Muscle layer of duodenum (tissue), 2 donors: ENCODE results near the gene PARP11.

Experiments
- H3K27ac ChIP-seq: one replicate; pipeline ENCODE4 v1.7.0; 2013; ENCODE audit warnings: mild to moderate bottlenecking, low read length
- H3K27me3 ChIP-seq: one replicate; pipeline ENCODE4 v1.7.0; 2013; ENCODE audit warnings: low read depth, mild to moderate bottlenecking, control low read depth, low read length
- H3K36me3 ChIP-seq, 2 donors: one replicate each; pipeline ENCODE4 v1.7.0; 2013; ENCODE audit warnings: low read length in 2 of 2, control low read depth in 1 of 2, mild to moderate bottlenecking in 1 of 2; ENCODE audit not compliant: insufficient read depth in 2 of 2, control insufficient read depth in 1 of 2
- H3K4me1 ChIP-seq, 2 donors: one replicate each; pipeline ENCODE4 v1.7.0; 2013; ENCODE audit warnings: low read length in 2 of 2, mild to moderate bottlenecking in 2 of 2, control low read depth in 1 of 2, moderate library complexity in 1 of 2; ENCODE audit not compliant: insufficient read depth in 2 of 2, control insufficient read depth in 1 of 2
- H3K4me3 ChIP-seq, 2 donors: one replicate each; pipeline ENCODE4 v1.7.0; 2013; ENCODE audit warnings: low read length in 2 of 2, low read depth in 1 of 2, mild to moderate bottlenecking in 1 of 2
- H3K9me3 ChIP-seq, 2 donors: one replicate each; pipeline ENCODE4 v1.7.0; 2013; ENCODE audit warnings: low read length in 2 of 2, control low read depth in 1 of 2, mild to moderate bottlenecking in 1 of 2; ENCODE audit not compliant: control insufficient read depth in 1 of 2
- donor health status: healthy.

Gene PARP11

DNA sequence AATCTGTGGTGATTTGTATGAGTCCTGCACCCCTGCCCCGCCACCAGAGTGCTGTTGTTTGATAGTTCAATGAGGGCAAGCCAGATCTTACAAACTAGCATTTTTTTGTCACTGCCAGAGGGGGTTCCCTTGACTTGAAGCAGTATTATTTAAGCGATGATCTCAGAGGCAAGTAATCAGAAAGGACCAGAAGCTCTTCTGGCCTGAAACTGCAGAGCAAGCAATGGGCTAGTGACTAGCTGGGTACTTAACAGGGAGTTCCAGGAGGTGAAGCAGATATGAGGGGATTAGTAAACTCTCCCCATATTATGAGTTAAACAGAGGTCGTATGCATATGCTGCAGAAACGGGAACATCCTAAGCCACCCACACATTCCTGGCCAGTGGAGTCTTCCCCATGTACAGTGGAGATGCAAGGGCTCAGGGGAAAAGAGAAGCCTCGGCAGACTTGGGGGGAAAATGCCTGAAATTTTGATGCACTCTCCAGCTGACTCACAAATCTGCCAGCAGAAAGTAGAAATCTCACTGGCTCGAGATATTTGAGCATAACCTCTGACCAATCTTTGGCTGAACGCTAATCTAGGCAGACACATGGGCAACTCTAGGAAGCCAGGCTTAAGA lies 112.0 kb downstream of the PARP11 start:
- Histone ChIP-seq H3K36me3 (no peaks in the 10 kb centered on the region), H3K27ac (no peak overlapping the region), H3K4me3 (no peak overlapping the region), H3K27me3 (no peaks in the 10 kb centered on the region), H3K9me3 (no peaks in the 10 kb centered on the region), H3K4me1 (no peaks in the 10 kb centered on the region)

DNA sequence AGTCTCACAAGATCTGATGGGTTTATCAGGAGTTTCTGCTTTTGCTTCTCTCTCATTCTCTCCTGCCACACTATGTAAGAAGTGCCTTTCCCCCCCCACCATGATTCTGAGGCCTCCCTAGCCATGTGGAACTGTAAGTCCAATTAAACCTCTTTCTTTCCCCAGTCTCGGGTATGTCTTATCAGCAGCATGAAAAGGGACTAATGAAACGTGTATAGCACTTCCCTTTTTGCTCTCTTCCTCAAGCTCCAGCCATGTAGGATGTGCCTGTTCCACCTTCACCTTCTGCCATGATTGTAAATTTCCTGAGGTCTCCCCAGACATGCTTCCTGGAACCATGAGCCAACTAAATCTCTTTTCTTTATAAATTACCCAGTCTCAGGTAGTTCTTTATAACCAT lies 113.3 kb downstream of the PARP11 start:
- no peak overlapping the region for H3K4me3 ChIP-seq
- no peaks in the 10 kb centered on the region for H3K27me3 ChIP-seq
- H3K27ac ChIP-seq: no peak overlapping the region
- H3K36me3 ChIP-seq: no peaks in the 10 kb centered on the region
- H3K4me1 ChIP-seq: no peaks in the 10 kb centered on the region
- no peaks in the 10 kb centered on the region for H3K9me3 ChIP-seq
